ENCODE data around the gene RAMP1. TPM values are rescaled to one million over a fixed set of nuclear protein-coding genes. Genes with fewer than 3 reads are reported as not detected.
A peak's percentile ranks its signal among the peaks of the same experiment; 100 is the strongest.
"Not testable (repeated sequence)": the region's sequence is repeated elsewhere in the genome, so short reads cannot be mapped to it uniquely, and the experiment has no call there.

Gene RAMP1
- total RNA-seq, 1 donor: 1.6 TPM

- DNase-seq (ENCODE audit: low read depth in 2 of 3, low spot score in 2 of 3): no peak
Observed at GRCh38 chr2:237863102-237863511, 3.7 kb downstream of the RAMP1 start.

- no peak for DNase-seq (ENCODE audit: low read depth in 2 of 3, low spot score in 2 of 3)
Observed at GRCh38 chr2:237863689-237864443, 4.4 kb downstream of the RAMP1 start.

DNA sequence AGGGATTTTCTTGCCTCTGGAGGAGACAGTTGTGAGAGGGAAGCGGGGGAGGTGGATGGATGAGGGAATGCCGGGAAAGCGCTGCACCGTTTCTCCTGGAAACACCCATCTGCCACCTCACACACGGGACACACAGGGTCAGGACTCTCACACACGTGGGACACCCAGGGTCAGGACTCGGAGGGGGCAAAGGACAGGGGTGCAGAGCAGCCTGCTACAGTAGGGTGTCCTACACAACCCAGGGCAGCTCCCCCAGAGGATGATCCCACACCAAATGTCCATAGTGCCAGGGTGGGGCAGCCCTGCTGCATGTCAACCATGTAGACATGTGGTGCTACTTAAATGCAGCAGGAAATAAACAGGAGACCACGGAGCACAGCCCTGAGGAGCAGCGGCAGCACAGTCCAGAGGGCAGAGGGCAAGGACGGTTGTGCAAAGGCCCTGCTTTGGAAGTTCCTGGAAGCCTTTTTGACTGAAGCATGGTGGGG is 5.1 kb downstream of the RAMP1 start:
- no peak for DNase-seq (ENCODE audit: low read depth in 2 of 3, low spot score in 2 of 3)

GRCh38 chr2:237864940-237865622 is 5.7 kb downstream of the RAMP1 start:
- no peak for DNase-seq (ENCODE audit: low read depth in 2 of 3, low spot score in 2 of 3)

DNA sequence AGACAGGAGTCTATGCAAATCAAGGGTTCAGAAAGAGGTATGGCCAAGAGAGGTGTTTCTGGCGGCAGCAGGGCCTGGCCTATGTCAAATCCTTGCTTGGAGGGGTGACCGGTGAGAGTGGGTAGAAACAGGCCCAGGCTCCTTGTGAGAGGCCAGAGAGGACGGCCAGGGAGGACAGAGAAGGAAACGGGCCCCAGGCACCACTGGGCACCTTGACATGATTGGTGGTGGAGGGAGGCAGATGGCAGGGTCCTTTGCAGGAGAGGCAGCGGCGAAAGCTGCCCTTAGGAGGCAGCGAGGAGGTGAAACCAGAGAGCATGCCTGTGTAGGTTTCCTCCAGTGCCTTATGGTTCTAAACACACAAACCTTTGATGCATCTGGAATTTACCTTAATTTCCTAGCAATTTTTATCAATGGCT is 6.2 kb downstream of the RAMP1 start:
- DNase-seq (ENCODE audit: low read depth in 2 of 3, low spot score in 2 of 3): no peak

- DNase-seq (ENCODE audit: low read depth in 2 of 3, low spot score in 2 of 3): no peak
Observed at GRCh38 chr2:237866101-237866621, 6.7 kb downstream of the RAMP1 start.

DNA sequence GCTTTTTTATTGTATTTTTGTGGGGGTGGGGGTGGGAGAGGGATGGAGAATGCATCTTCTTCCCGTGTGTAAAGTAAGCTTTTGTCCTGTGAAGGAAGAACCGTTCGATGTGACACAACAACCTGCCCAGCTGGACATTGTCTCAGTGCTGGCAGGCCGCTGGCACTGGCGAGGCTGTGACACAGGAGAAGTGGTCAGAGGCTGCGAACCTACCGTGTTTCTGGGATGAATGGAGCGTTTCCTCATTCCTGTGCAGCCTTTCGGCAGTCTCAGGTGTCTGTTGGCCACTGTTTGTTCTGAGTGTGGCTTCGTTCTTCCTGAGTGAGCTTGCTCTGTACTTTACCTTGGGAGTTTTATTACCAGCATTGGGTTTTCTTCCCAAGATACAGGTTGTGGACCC is 8.0 kb downstream of the RAMP1 start:
- DNase-seq (ENCODE audit: low read depth in 2 of 3, low spot score in 2 of 3): no peak

DNA sequence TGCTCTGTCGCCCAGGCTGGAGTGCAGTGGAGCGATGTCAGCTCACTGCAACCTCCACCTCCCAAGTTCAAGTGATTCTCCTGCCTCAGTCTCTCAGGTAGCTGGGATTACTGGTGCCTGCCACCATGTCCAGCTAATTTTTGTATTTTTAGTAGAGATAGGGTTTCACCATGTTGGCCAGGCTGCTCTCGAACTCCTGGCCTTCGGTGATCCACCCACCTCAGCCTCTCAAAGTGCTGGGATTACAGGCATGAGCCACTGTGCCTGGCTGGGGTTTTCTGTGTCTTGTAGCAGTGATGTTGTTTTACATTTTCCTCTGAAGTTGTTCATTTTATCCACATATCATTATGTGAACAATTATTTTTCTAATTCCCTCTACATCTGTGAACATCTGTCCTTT is 8.7 kb downstream of the RAMP1 start:
- not testable (repeated sequence) for DNase-seq (ENCODE audit: low read depth in 2 of 3, low spot score in 2 of 3)

GRCh38 chr2:237868631-237869342 is 9.4 kb downstream of the RAMP1 start:
- DNase-seq (ENCODE audit: low read depth in 2 of 3, low spot score in 2 of 3): peak in 1 of 3 donors; percentile 58

- DNase-seq (ENCODE audit: low read depth in 2 of 3, low spot score in 2 of 3): no peak
Observed at GRCh38 chr2:237869343-237870102, 10.1 kb downstream of the RAMP1 start.

- DNase-seq (ENCODE audit: low read depth in 2 of 3, low spot score in 2 of 3): no peak
Observed at GRCh38 chr2:237870126-237870525, 10.7 kb downstream of the RAMP1 start.

DNA sequence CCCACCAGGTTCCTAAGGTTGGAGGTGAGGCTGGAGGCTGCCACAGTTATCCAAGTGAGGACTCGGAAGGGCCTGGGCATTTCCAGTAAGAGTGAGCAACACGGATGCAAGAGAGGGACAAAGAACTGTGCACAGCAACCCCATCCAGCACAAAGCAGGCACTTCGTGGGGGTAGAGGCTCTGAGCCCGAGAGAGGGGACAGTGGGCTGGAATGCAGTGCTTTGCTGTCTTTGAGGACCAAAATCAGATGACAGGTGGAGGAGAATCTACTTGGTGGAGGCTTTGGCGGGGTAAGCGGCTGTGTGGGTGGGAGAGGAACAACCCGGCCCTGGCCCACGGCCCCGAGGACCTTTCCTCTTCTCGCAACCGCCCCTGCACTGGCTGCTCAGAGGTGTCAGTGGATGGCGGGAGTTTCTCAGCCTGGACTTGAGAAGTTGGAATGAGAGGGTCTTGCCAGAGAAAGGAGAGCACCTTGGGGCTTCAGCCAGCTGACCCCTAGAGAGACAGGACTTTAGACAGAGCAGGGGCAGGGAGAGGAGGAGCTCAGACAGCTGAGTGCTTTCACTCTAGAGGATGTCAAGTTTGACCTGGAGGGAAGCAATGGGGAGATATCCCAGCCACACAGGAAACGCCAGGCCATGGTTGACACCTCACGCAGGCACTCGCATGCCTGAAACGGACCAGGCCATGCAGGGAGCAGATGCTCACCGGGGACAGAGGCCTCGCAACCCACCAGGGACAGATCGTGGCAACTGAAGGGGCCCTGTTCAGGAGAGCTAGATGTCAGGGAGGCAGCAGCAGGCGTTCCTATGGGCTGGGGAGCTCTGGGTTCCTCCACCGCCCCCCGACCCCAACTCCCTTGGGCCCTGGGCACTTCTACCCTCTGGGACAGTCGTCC is 11.6 kb downstream of the RAMP1 start:
- no peak for DNase-seq (ENCODE audit: low read depth in 2 of 3, low spot score in 2 of 3)

GRCh38 chr2:237872178-237872887 is 12.9 kb downstream of the RAMP1 start:
- no peak for DNase-seq (ENCODE audit: low read depth in 2 of 3, low spot score in 2 of 3)

DNA sequence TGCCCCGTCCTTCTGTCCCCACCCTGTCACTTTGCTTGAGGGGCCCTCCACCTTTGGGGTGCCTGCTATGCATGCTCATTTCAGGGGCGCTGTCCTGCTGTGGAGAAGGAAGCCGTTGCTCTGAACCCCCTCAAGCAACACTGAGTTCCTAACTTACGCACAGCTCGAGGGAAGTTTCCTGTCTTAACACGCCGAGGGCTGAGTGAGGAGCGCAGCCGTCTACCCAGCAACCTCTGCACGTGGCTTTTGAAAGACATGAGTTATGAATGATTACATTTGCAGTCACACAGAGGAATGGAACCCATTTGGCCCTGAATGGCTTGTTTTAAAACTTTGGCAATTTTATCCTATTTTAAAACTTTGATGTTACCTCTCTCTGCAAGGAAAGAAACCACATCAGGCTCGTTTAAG is 14.0 kb downstream of the RAMP1 start:
- peak in 1 of 3 donors; percentile 61 for DNase-seq (ENCODE audit: low read depth in 2 of 3, low spot score in 2 of 3)

- DNase-seq (ENCODE audit: low read depth in 2 of 3, low spot score in 2 of 3): no peak
Observed at GRCh38 chr2:237873897-237874551, 14.6 kb downstream of the RAMP1 start.

DNA sequence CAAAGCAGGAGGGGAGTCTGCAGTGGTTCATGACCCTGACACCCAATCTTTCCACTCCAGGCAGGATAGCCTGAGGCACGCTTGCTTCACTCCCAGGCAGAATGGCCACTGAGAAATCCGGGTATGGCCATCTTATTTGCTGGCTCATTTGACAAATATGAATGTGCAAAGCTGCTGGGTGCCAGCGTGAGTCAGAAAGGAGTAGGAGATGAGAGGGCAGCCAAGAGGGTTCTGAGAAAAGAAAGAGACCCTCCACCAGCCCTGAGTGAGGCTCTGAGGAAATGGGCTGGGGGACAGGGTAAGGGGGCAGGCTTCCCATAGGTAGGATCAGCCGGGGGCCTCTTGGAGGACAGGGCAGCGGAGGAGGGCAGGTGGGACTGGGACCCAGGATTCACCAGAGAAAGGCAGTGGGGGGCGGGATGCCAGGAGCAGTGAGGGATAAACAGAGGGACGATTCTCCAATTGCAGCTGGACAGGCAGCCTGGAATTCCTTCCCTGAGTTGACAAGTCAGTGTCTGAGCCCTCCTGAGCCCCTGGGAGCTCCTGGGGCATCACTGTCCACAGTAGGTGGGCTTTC is 15.2 kb downstream of the RAMP1 start:
- DNase-seq (ENCODE audit: low read depth in 2 of 3, low spot score in 2 of 3): no peak

DNA sequence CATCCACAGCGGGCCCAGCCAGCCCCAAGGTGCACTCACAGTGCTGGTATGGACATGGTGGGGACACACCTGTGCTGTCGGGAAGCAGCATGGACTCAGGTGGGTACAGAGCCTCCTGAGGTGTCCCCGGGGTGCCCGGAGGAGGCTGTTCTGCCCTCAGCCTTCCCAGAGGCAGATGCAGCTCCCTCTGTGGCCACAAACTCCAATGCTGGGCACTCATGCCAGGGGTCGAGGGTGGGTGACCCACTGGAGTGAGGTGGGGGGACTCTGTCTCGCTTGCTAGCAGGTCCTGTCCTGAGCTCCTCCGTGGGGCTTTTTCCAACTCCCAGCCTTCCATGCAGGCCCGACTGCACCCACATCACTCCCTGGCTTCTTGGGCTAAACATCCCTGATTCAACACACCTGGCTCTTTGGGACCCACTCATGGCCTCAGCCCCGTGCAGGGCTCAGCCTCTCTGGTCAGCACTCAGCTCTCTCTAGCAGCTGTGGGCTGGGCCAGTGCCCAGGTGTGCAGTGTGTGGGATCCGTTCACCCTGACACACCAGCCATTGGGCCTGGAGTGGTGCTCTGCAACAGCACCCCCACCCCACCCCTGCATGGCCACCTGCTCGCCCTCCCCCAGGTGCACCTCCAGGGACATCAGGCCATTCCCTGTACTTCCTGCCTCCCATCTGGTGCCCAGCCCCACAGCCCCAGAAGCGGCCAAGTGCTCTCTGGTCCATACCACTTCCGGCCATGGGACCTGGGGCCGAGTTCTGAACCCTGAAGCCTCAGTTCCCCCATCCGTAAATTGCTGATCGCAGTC is 16.0 kb downstream of the RAMP1 start:
- DNase-seq (ENCODE audit: low read depth in 2 of 3, low spot score in 2 of 3): no peak

Data from hematopoietic multipotent progenitor cell (in vitro differentiated cells).